IMR-90 (cell line): ENCODE results near the gene NCKAP5. TPM values are rescaled to one million over a fixed set of nuclear protein-coding genes. Genes with fewer than 3 reads are reported as not detected.

ENCODE experiments used
- ATAC-seq: fragments of 200-7000 bp; cut with Tn5 transposase; 2 replicates; pipeline ENCODE4 v1.9.1; 2020; ENCODE audit warnings: low read depth, mild to moderate bottlenecking, moderate library complexity
- BruUV-seq: library from RNA; stranded (reverse); fragments of 400-500 nt; replicated peaks from 2 replicates; lab custom pipeline; 2021; lab: Mats Ljungman, UMichigan
- CTCF ChIA-PET: fragments of 300-600 bp; formaldehyde crosslinking; extraction: SDS; loops from one replicate; lab custom pipeline; 2021; ENCODE audit warnings: antibody characterized with exemption; lab: Yijun Ruan, JAX
- POLR2A ChIA-PET: fragments of 300-600 bp; sonication (Branson Sonifier 250); formaldehyde crosslinking; loops from one replicate; lab custom pipeline; 2022; ENCODE audit warnings: antibody characterized with exemption; ENCODE audit not compliant: unreplicated experiment; lab: Charles Lee
- DNase-seq: peaks from one replicate; pipeline ENCODE4 v3.0.0; 2013
- H2AFZ ChIP-seq: replicated peaks from 2 replicates; pipeline ENCODE3; 2013; ENCODE audit warnings: low read length, mild to moderate bottlenecking; ENCODE audit not compliant: poor library complexity
- H2AK5ac ChIP-seq: 2 replicates; pipeline ENCODE4 v1.6.1; 2013; ENCODE audit warnings: low read depth, low read length, inconsistent platforms
- H2AK9ac ChIP-seq: replicated peaks from 2 replicates; pipeline ENCODE3; 2013; ENCODE audit warnings: mild to moderate bottlenecking, low read depth, low read length, moderate library complexity; ENCODE audit not compliant: poor library complexity
- H2BK120ac ChIP-seq: 2 replicates; pipeline ENCODE4 v1.6.1; 2013; ENCODE audit warnings: low read depth, low read length, inconsistent platforms
- H2BK15ac ChIP-seq: 3 replicates; pipeline ENCODE4 v1.6.1; 2013; ENCODE audit warnings: low read depth, low read length, inconsistent platforms
- H2BK20ac ChIP-seq: 2 replicates; pipeline ENCODE4 v1.6.1; 2013; ENCODE audit warnings: low read depth, mild to moderate bottlenecking, inconsistent platforms, low read length, moderate library complexity
- H2BK5ac ChIP-seq: 2 replicates; pipeline ENCODE4 v1.6.1; 2013; ENCODE audit warnings: mild to moderate bottlenecking, low read depth, low read length, inconsistent platforms; ENCODE audit not compliant: poor library complexity, severe bottlenecking
- H3K14ac ChIP-seq: replicated peaks from 2 replicates; pipeline ENCODE4 v1.6.1; 2013; ENCODE audit warnings: low read depth, low read length, inconsistent platforms
- H3K18ac ChIP-seq: 2 replicates; pipeline ENCODE4 v1.6.1; 2013; ENCODE audit warnings: low read depth, low read length, control low read depth
- H3K23ac ChIP-seq: 2 replicates; pipeline ENCODE4 v1.6.1; 2013; ENCODE audit warnings: low read depth, low read length, inconsistent platforms
- H3K27ac ChIP-seq: 2 replicates; pipeline ENCODE4 v1.5.1; 2013; ENCODE audit warnings: mild to moderate bottlenecking, control low read depth, low read length; ENCODE audit not compliant: insufficient read depth
- H3K27me3 ChIP-seq: 2 replicates; pipeline ENCODE4 v1.6.1; 2013; ENCODE audit warnings: low read length; ENCODE audit not compliant: control insufficient read depth, insufficient read depth
- H3K36me3 ChIP-seq: 2 replicates; pipeline ENCODE4 v1.6.1; 2013; ENCODE audit warnings: low read length, mixed read lengths; ENCODE audit not compliant: control insufficient read depth, insufficient read depth
- H3K4ac ChIP-seq: 2 replicates; pipeline ENCODE4 v1.6.1; 2013; ENCODE audit warnings: low read depth, low read length, inconsistent platforms
- H3K4me1 ChIP-seq: 2 replicates; pipeline ENCODE4 v1.6.1; 2013; ENCODE audit warnings: low read length, mixed read lengths; ENCODE audit not compliant: control insufficient read depth, insufficient read depth
- H3K4me2 ChIP-seq: 2 replicates; pipeline ENCODE4 v1.6.1; 2013; ENCODE audit warnings: low read depth, mild to moderate bottlenecking, control low read depth, low read length, moderate library complexity
- H3K4me3 ChIP-seq: 2 replicates; pipeline ENCODE4 v1.5.1; 2013; ENCODE audit warnings: low read depth, mild to moderate bottlenecking, control low read depth, low read length, moderate library complexity; ENCODE audit not compliant: insufficient read depth
- H3K56ac ChIP-seq: 2 replicates; pipeline ENCODE4 v1.6.1; 2013; ENCODE audit warnings: low read length, inconsistent platforms; ENCODE audit not compliant: insufficient read depth; ENCODE audit errors: extremely low read depth
- H3K79me1 ChIP-seq, 2 experiments: 2 replicates each; pipeline ENCODE4 v1.6.1; 2013; ENCODE audit warnings: low read length in 2 of 2, inconsistent platforms in 1 of 2, low read depth in 1 of 2
- H3K9ac ChIP-seq: 2 replicates; pipeline ENCODE4 v1.6.1; 2013; ENCODE audit warnings: low read depth, low read length, control low read depth
- H3K9me1 ChIP-seq: 2 replicates; pipeline ENCODE4 v1.6.1; 2013; ENCODE audit warnings: low read length, inconsistent platforms; ENCODE audit not compliant: insufficient read depth
- H3K9me3 ChIP-seq: 2 replicates; pipeline ENCODE4 v1.6.1; 2013; ENCODE audit warnings: low read length; ENCODE audit not compliant: control insufficient read depth, insufficient read depth
- H4K20me1 ChIP-seq: 2 replicates; pipeline ENCODE4 v1.6.1; 2013; ENCODE audit warnings: low read length, inconsistent platforms; ENCODE audit not compliant: insufficient read depth
- H4K5ac ChIP-seq: 2 replicates; pipeline ENCODE4 v1.6.1; 2013; ENCODE audit warnings: mild to moderate bottlenecking, low read depth, low read length, control low read depth
- H4K8ac ChIP-seq, 2 experiments: 2 replicates each; pipeline ENCODE4 v1.6.1; 2013; ENCODE audit warnings: low read depth in 2 of 2, low read length in 2 of 2, control low read depth in 1 of 2, inconsistent platforms in 1 of 2
- H4K91ac ChIP-seq: 2 replicates; pipeline ENCODE4 v1.6.1; 2013; ENCODE audit warnings: low read depth, low read length, inconsistent platforms; ENCODE audit not compliant: insufficient read depth
- BHLHE40 ChIP-seq: fragments of 150-350 bp; IDR thresholded peaks from 2 replicates; pipeline ENCODE4 v1.6.1; 2016; ENCODE audit warnings: mild to moderate bottlenecking, low read depth, low read length
- CEBPB ChIP-seq: IDR thresholded peaks from 2 replicates; pipeline ENCODE4 v1.6.1; 2012; ENCODE audit warnings: low read depth, low read length, improper control_type of control experiment
- CHD1 ChIP-seq: IDR thresholded peaks from 2 replicates; pipeline ENCODE4 v1.6.1; 2012; ENCODE audit warnings: low read depth, low read length, improper control_type of control experiment
- CTCF ChIP-seq: conservative IDR thresholded peaks from 2 replicates; pipeline ENCODE4 v1.5.1; 2012; ENCODE audit warnings: mild to moderate bottlenecking, low read depth, low read length, improper control_type of control experiment
- ELK1 ChIP-seq: fragments of 150-350 bp; IDR thresholded peaks from 2 replicates; pipeline ENCODE4 v1.6.1; 2016; ENCODE audit warnings: low read depth, mild to moderate bottlenecking, low read length, moderate library complexity, borderline replicate concordance
- FOS ChIP-seq: fragments of 150-350 bp; IDR thresholded peaks from 2 replicates; pipeline ENCODE4 v1.6.1; 2016; ENCODE audit warnings: low read depth, low read length
- MAFK ChIP-seq: IDR thresholded peaks from 2 replicates; pipeline ENCODE4 v1.6.1; 2012; ENCODE audit warnings: low read depth, low read length, improper control_type of control experiment
- MAZ ChIP-seq: IDR thresholded peaks from 2 replicates; pipeline ENCODE4 v1.6.1; 2012; ENCODE audit warnings: low read depth, mild to moderate bottlenecking, low read length, improper control_type of control experiment, moderate library complexity, borderline replicate concordance
- MXI1 ChIP-seq: IDR thresholded peaks from 2 replicates; pipeline ENCODE4 v1.6.1; 2012; ENCODE audit warnings: low read depth, mild to moderate bottlenecking, low read length, moderate library complexity, borderline replicate concordance
- NFE2L2 ChIP-seq: fragments of 150-350 bp; IDR thresholded peaks from 2 replicates; pipeline ENCODE4 v1.6.1; 2016; ENCODE audit warnings: low read depth, mild to moderate bottlenecking, low read length
- POLR2A ChIP-seq: IDR thresholded peaks from 2 replicates; pipeline ENCODE4 v1.6.1; 2012; ENCODE audit warnings: mild to moderate bottlenecking, low read depth, low read length
- RAD21 ChIP-seq: IDR thresholded peaks from 2 replicates; pipeline ENCODE4 v1.6.1; 2012; ENCODE audit warnings: low read length, improper control_type of control experiment
- RCOR1 ChIP-seq: IDR thresholded peaks from 2 replicates; pipeline ENCODE4 v1.6.1; 2012; ENCODE audit warnings: mild to moderate bottlenecking, low read length, improper control_type of control experiment; ENCODE audit not compliant: insufficient replicate concordance
- RFX5 ChIP-seq: IDR thresholded peaks from 2 replicates; pipeline ENCODE4 v1.8.0; 2012; ENCODE audit warnings: low read depth, mild to moderate bottlenecking, low read length, moderate library complexity
- SMC3 ChIP-seq: fragments of 150-350 bp; IDR thresholded peaks from 2 replicates; pipeline ENCODE4 v1.6.1; 2016; ENCODE audit warnings: low read depth, mild to moderate bottlenecking, antibody characterized with exemption, low read length, moderate library complexity
- USF2 ChIP-seq: fragments of 150-350 bp; IDR thresholded peaks from 2 replicates; pipeline ENCODE4 v1.6.1; 2017; ENCODE audit warnings: mild to moderate bottlenecking, antibody characterized with exemption, low read length, low read depth
- WGBS, 2 experiments: methylation state at CpG; one replicate each; pipeline versions ENCODE4 v1.1.5 to v1.1.7; 2013; ENCODE audit warnings: missing lambda C conversion rate in 2 of 2; ENCODE audit not compliant: insufficient read length in 1 of 2; ENCODE audit errors: extremely low coverage in 2 of 2; 5-methylcytosine and 5-hydroxymethylcytosine counted together
- dilution Hi-C: fragments of 300-500 bp; cut with HindIII; formaldehyde crosslinking; loops from one replicate; pipeline ENCODE4 v1.14.3; 2018; ENCODE audit warnings: low sequenced_read_pairs; ENCODE audit not compliant: unreplicated experiment
- in situ Hi-C: fragments of 300-500 bp; cut with MboI; formaldehyde crosslinking; loops from 3 replicates; pipeline ENCODE4 v1.14.3; 2019; ENCODE audit warnings: low sequenced_read_pairs, inconsistent platforms, mixed read lengths
- intact Hi-C: fragments of 100-400 bp; cut with micrococcal nuclease; formaldehyde crosslinking; loops from 2 replicates; pipeline ENCODE4 v1.10.0; 2022
- polyA plus RNA-seq, 3 experiments: library from polyadenylated mRNA; depleted of rRNA; stranded (reverse); fragments of >200 nt; gene quantifications; 2 replicates each; pipeline ENCODE4 v1.2.3, GENCODE V29; 2012; ENCODE audit warnings: low replicate concordance in 1 of 3
- total RNA-seq: library from RNA; depleted of rRNA; stranded (reverse); fragments of >200 nt; gene quantifications from 2 replicates; pipeline ENCODE4 v1.2.3, GENCODE V29; 2012

NCKAP5 gene
- total and polyA plus RNA-seq, 2 of the 4 experiments (the other 2 are of a cell fraction) = 2.7 to 3.9 TPM

GRCh38 chr2:132815516-132815915 is 752.7 kb downstream of the NCKAP5 start:
- H4K20me1 ChIP-seq = no peaks in the 10 kb centered on the region
- H3K27me3 ChIP-seq = no peaks in the 10 kb centered on the region
- H4K91ac ChIP-seq = no peak overlapping the region
- H3K23ac ChIP-seq = no peak overlapping the region
- peak overlapping the region; percentile 36; the same call in 1 of the 3 replicates for H2BK15ac ChIP-seq
- peak overlapping the region; percentile 30; the same call in 1 of the 2 replicates for H3K27ac ChIP-seq
- ATAC-seq = peak; percentile 69
- H3K4ac ChIP-seq = peak overlapping the region; percentile 22; the same call in 1 of the 2 replicates
- no peak overlapping the region for H2BK120ac ChIP-seq
- TF ChIP-seq POLR2A (no peak), MAFK (no peak), MAZ (no peak), FOS (peak; percentile 82), RFX5 (peak; percentile 25; the same call in 1 of the 2 replicates), USF2 (no peak), CHD1 (no peak), CEBPB (peak; percentile 94), SMC3 (no peak), BHLHE40 (peak; percentile 35; the same call in 1 of the 2 replicates), MXI1 (no peak), NFE2L2 (no peak), CTCF (no peak), RCOR1 (no peak), RAD21 (no peak), ELK1 (no peak)
- no peak overlapping the region for H2BK5ac ChIP-seq
- H3K56ac ChIP-seq = no peak overlapping the region
- H3K9ac ChIP-seq = no peak overlapping the region
- H3K79me1 ChIP-seq = peaks cover 0 to 22% of the 10 kb centered on the region in 2 experiments; a peak in 2 of 4 replicates
- no peak overlapping the region; the same call in 1 of the 2 replicates for H2BK20ac ChIP-seq
- H3K36me3 ChIP-seq = peaks cover 3% of the 10 kb centered on the region; the same call in 1 of the 2 replicates
- ChIA-PET CTCF (interaction anchor here (0.6 kb wide), 1 partner anchor 708 kb away, joined by 4 read pairs; no protein-coding TSS in a partner anchor), POLR2A (interaction anchor here (0.6 kb wide), 1 partner anchor 163 kb away, joined by 5 read pairs; no protein-coding TSS in a partner anchor)
- no peak overlapping the region for H4K5ac ChIP-seq
- H3K9me3 ChIP-seq = no peaks in the 10 kb centered on the region
- H2AK9ac ChIP-seq = no peak overlapping the region
- WGBS, 2 experiments = no CpG with 5 or more reads among the region's 2 CpGs
- 0 out of 2 replicates have a peak overlapping the region, but pooled peaks have one; percentile 2 for H3K14ac ChIP-seq
- H3K18ac ChIP-seq = no peak overlapping the region
- H2AFZ ChIP-seq = no peak overlapping the region
- peak overlapping the region; percentile 68 for H2AK5ac ChIP-seq
- BruUV-seq = no TSS peak
- in situ Hi-C loops (no loop called here), intact Hi-C loops (no loop called here), dilution Hi-C loops (no loop called here)
- H3K4me1 ChIP-seq = peaks cover 6% of the 10 kb centered on the region; the same call in 1 of the 2 replicates
- no peak overlapping the region for H3K4me2 ChIP-seq
- no peak overlapping the region for H3K4me3 ChIP-seq
- peak; percentile 98 for DNase-seq
- H3K9me1 ChIP-seq = peaks cover 3% of the 10 kb centered on the region; the same call in 1 of the 2 replicates
- peak overlapping the region; percentile 16 to 39; a peak in 2 of 4 replicates for H4K8ac ChIP-seq
